ENCODE data around the gene RNF225. TPM values are rescaled to one million over a fixed set of nuclear protein-coding genes. Genes with fewer than 3 reads are reported as not detected.
"Not testable (repeated sequence)": the region's sequence is repeated elsewhere in the genome, so short reads cannot be mapped to it uniquely, and the experiment has no call there.

The RNF225 gene
- total RNA-seq, 1 donor from 2014 or later, result 0.98 TPM

DNA sequence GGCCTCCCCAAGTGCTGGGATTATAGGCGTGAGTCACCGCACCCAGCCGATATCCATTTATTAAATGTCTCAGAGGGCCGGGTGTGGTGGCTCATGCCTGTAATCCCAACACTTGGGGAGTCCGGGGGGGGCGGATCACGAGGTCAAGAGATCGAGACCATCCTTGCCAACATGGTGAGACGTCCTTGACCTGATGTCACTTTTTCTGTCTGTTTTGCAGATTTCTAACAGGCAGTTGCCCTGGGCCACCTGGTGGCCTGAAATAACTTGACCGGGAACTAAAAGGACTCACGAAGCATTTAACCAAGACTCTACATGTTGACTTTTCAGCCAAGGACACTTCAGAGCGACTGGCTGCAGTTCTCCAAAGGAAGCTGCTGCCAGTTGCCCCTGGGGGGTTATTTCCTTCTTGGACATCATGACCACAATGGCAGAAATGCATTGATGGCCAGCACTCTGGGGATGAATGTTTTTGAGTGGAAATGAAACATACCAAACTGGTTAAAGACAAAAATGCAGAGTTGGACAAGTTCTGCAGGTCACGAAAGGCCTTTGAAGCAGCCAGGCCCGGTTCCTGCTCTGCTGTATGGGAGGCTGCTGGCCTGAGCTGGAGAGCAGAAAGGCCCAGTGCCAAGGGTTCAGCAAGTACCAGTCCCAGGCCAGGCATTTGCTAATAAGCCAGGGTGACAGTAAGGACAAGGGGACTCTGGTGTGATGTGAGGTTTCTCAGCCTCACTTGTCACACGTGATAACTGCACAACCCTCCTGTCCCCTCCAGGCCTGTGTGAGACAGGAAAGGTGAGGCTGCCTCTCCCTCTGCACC, 22.9 kb upstream of the RNF225 start:
- Histone ChIP-seq H3K4me1 (no peaks in the 10 kb centered on the region), H3K36me3 (no peaks in the 10 kb centered on the region), H3K9me3 (no peaks in the 10 kb centered on the region), H3K4me3 (no peak overlapping the region), H3K27me3 (no peaks in the 10 kb centered on the region), H3K27ac (no peak overlapping the region)
- DNase-seq (ENCODE audit: extremely low spot score in 2 of 2), result no peak
- intact Hi-C loops (cut with DNase I), result no loop called here
- TF ChIP-seq POLR2A (IDR thresholded peaks at IDR 0.05) (no peak), POLR2AphosphoS5 (IDR thresholded peaks at IDR 0.05; ENCODE audit: insufficient read depth in 1 of 2, low read depth in 1 of 2) (no peak)
- TF ChIP-seq, protein P1, sequence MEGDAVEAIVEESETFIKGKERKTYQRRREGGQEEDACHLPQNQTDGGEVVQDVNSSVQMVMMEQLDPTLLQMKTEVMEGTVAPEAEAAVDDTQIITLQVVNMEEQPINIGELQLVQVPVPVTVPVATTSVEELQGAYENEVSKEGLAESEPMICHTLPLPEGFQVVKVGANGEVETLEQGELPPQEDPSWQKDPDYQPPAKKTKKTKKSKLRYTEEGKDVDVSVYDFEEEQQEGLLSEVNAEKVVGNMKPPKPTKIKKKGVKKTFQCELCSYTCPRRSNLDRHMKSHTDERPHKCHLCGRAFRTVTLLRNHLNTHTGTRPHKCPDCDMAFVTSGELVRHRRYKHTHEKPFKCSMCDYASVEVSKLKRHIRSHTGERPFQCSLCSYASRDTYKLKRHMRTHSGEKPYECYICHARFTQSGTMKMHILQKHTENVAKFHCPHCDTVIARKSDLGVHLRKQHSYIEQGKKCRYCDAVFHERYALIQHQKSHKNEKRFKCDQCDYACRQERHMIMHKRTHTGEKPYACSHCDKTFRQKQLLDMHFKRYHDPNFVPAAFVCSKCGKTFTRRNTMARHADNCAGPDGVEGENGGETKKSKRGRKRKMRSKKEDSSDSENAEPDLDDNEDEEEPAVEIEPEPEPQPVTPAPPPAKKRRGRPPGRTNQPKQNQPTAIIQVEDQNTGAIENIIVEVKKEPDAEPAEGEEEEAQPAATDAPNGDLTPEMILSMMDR (IDR thresholded peaks at IDR 0.05), result no peak

DNA sequence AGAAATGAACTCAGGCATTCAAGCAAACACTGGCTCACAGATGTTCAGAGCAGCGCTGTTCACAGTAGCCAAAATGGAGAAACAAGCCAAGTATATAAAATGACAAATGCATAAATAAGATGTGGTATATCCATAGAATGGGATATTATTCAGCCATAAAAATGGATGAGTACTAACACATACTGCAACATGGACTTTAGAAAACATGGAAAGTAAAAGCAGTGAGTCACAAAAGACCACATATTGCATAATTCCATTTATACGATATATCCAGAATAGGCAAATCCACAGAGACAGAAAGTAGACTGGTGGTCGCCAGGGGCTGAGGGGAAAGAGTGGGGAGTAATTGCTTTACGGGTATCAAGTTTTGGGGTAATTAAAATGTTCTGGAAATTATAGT, 21.3 kb upstream of the RNF225 start:
- Histone ChIP-seq H3K27me3 (no peaks in the 10 kb centered on the region), H3K9me3 (no peaks in the 10 kb centered on the region), H3K4me1 (no peaks in the 10 kb centered on the region), H3K36me3 (no peaks in the 10 kb centered on the region), H3K27ac (no peak overlapping the region), H3K4me3 (no peak overlapping the region)
- no peak for DNase-seq (ENCODE audit: extremely low spot score in 2 of 2)
- intact Hi-C loops (cut with DNase I), result no loop called here
- no peak for TF ChIP-seq POLR2A (IDR thresholded peaks at IDR 0.05)
- TF ChIP-seq POLR2AphosphoS5 (IDR thresholded peaks at IDR 0.05; ENCODE audit: insufficient read depth in 1 of 2, low read depth in 1 of 2), result no peak
- TF ChIP-seq, protein P1 (IDR thresholded peaks at IDR 0.05), result no peak

DNA sequence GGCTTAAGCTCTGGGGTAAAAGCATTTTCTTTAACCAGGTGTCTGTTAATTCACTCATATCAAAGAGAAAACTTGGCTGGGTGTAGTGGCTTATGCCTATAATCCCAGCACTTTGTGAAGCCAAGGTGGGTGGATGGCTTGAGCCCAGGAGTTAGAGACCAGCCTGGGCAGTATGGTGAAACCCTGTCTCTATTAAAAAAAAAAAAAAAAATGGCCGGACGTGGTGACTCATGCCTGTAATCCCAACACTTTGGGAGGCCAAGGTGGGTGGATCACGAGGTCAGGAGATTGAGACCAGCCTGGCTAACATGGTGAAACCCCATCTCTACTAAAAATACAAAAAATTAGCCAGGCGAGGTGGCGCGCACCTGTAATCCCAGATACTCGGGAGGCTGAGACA, 18.7 kb upstream of the RNF225 start:
- DNase-seq (ENCODE audit: extremely low spot score in 2 of 2), result not testable (repeated sequence)

DNA sequence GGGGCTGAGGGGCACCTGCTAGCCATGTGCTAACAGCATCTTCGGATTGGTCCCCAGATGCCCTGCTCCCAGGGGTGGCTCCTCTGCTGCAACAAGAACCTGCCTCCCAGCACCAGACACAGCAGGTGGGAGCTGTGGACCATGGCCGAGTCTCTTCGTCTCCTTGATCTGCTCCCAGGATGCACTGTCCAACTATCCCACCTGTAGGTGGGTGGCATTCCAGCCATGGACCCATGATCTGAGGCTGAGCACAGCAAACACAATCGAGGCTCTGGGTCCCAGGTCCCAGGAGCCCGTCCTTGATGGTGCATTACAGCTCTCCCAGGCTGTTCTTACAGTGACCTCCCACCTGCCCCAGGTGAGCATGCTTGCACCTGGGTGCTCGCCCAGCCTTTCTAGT, 16.2 kb upstream of the RNF225 start:
- H3K4me3 ChIP-seq, result no peak overlapping the region
- no peak overlapping the region for H3K27ac ChIP-seq
- no peaks in the 10 kb centered on the region for H3K9me3 ChIP-seq
- DNase-seq (ENCODE audit: extremely low spot score in 2 of 2), result no peak
- H3K27me3 ChIP-seq, result no peaks in the 10 kb centered on the region
- H3K4me1 ChIP-seq, result peaks cover 23% of the 10 kb centered on the region
- intact Hi-C loops (cut with DNase I), result no loop called here
- H3K36me3 ChIP-seq, result no peaks in the 10 kb centered on the region
- TF ChIP-seq POLR2AphosphoS5 (IDR thresholded peaks at IDR 0.05; ENCODE audit: insufficient read depth in 1 of 2, low read depth in 1 of 2), result no peak
- TF ChIP-seq, protein P1 (IDR thresholded peaks at IDR 0.05), result no peak
- TF ChIP-seq POLR2A (IDR thresholded peaks at IDR 0.05), result no peak

More for the DNA sequence above, 18.7 kb upstream of the RNF225 start:
- intact Hi-C loops (cut with DNase I); H3K4me3 ChIP-seq; H3K9me3 ChIP-seq; H3K27ac ChIP-seq; H3K36me3 ChIP-seq; H3K27me3 ChIP-seq: not testable (repeated sequence)
- peaks cover 15% of the 10 kb centered on the region for H3K4me1 ChIP-seq

DNA sequence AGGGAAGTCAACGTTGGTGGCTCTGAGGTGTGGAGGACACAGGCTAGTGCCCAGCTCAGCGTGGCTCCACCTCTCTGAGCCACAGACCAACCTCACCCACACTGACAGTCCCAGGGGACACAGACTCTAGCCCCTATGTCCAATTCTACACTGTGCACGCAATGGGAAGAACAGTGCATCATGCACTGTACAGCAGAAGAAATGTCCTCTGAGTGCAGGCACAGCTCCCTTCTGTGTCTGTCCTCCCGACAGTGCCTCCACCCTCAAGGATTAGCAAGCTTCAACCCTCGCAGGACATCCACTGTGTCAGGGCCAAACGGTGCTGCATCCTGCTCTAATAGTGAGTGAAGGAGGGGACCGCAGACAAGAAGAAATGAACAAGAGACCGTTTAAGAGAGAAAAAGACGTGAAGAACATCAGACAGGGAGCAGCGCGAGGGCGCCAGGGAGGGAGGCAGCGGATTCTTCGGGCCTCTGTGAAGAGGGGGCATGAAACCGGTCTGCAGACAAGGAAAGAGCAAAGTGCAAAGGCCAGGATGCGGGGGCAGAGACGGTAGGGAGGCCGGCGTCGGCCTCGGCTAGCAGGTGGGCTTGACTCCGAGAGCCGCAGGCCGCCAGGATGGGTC, 15.3 kb upstream of the RNF225 start:
- intact Hi-C loops (cut with DNase I), result loop anchor here (5.0 kb wide), 1 partner anchor 87 kb away; the partner anchor contains the start of gene ZNF324

More for the DNA sequence above, 15.3 kb upstream of the RNF225 start:
- peaks cover 23% of the 10 kb centered on the region for H3K4me1 ChIP-seq
- no peak for DNase-seq (ENCODE audit: extremely low spot score in 2 of 2)
- peak overlapping the region; percentile 69 to 72 for H3K4me3 ChIP-seq
- TF ChIP-seq POLR2A (IDR thresholded peaks at IDR 0.05) (no peak), POLR2AphosphoS5 (IDR thresholded peaks at IDR 0.05; ENCODE audit: insufficient read depth in 1 of 2, low read depth in 1 of 2) (no peak)
- TF ChIP-seq, protein P1 (IDR thresholded peaks at IDR 0.05), result no peak
- no peaks in the 10 kb centered on the region for H3K9me3 ChIP-seq
- no peaks in the 10 kb centered on the region for H3K27me3 ChIP-seq
- peak overlapping the region; percentile 90 for H3K27ac ChIP-seq
- no peaks in the 10 kb centered on the region for H3K36me3 ChIP-seq
